Measurements from ENCODE around the gene NSRP1. TPM values are rescaled to one million over a fixed set of nuclear protein-coding genes. Genes with fewer than 3 reads are reported as not detected.
A peak's percentile ranks its signal among the peaks of the same experiment; 100 is the strongest.

NSRP1 gene
- total and polyA plus RNA-seq, 2 of the 13 experiments (the other 11 are each of a cell fraction or from before 2014, with no cell fraction given) = 7.0 to 14.3 TPM

GRCh38 chr17:30104575-30105339 is 11.9 kb upstream of the NSRP1 start (continued):
- TF ChIP-seq HNF1A (IDR thresholded peaks at IDR 0.05; ENCODE audit: low read depth) (no peak), HNF1A (CRISPR knock-in tag; IDR thresholded peaks at IDR 0.05; ENCODE audit: borderline replicate concordance) (no peak), ZNF33A (CRISPR knock-in tag; IDR thresholded peaks at IDR 0.05; ENCODE audit: borderline replicate concordance) (no peak), CHD2 (IDR thresholded peaks at IDR 0.05; ENCODE audit: low read depth, low read length) (no peak), NR1H2 (CRISPR knock-in tag; IDR thresholded peaks at IDR 0.05; ENCODE audit: borderline replicate concordance, low read depth) (no peak), RXRB (CRISPR knock-in tag; IDR thresholded peaks at IDR 0.05; ENCODE audit: borderline replicate concordance) (peak; percentile 67), GPBP1L1 (CRISPR knock-in tag; IDR thresholded peaks at IDR 0.05) (no peak), ZNF503 (CRISPR knock-in tag; IDR thresholded peaks at IDR 0.05) (0 out of 2 replicates have a peak, but pooled peaks have one; percentile 35), TOPORS (CRISPR knock-in tag; IDR thresholded peaks at IDR 0.05) (no peak), ZNF12 (CRISPR knock-in tag; IDR thresholded peaks at IDR 0.05) (no peak; the same call in 1 of the 2 replicates), ZMAT5 (CRISPR knock-in tag; IDR thresholded peaks at IDR 0.05; ENCODE audit: borderline replicate concordance, low read depth) (no peak), NFATC3 (CRISPR knock-in tag; IDR thresholded peaks at IDR 0.05) (no peak), MTF2 (CRISPR knock-in tag; IDR thresholded peaks at IDR 0.05; ENCODE audit: borderline replicate concordance) (no peak), FOXA1 (IDR thresholded peaks at IDR 0.05) (no peak), FOXA1 (CRISPR knock-in tag; IDR thresholded peaks at IDR 0.05) (no peak), ZFYVE20 (CRISPR knock-in tag; IDR thresholded peaks at IDR 0.05; ENCODE audit: borderline replicate concordance, low read depth) (no peak), KDM1A (CRISPR knock-in tag; IDR thresholded peaks at IDR 0.05) (no peak), ZNF10 (CRISPR knock-in tag; IDR thresholded peaks at IDR 0.05; ENCODE audit: borderline replicate concordance, low read depth) (no peak), KMT2B (CRISPR knock-in tag; IDR thresholded peaks at IDR 0.05) (peak; percentile 45; the same call in 1 of the 2 replicates), JDP2 (CRISPR knock-in tag; IDR thresholded peaks at IDR 0.05; ENCODE audit: borderline replicate concordance) (no peak), TBX3 (IDR thresholded peaks at IDR 0.05; ENCODE audit: borderline replicate concordance) (peak; percentile 79; the same call in 1 of the 2 replicates), FOXJ3 (CRISPR knock-in tag; IDR thresholded peaks at IDR 0.05; ENCODE audit: borderline replicate concordance) (peak; percentile 67; the same call in 1 of the 2 replicates), ZBTB20 (CRISPR knock-in tag; IDR thresholded peaks at IDR 0.05; ENCODE audit: borderline replicate concordance, low read depth) (no peak)

Data from HepG2 (cell line).